GM21723 (cell line): ENCODE measurements around the gene KCNJ2.

Source experiments
- ATAC-seq: cut with Tn5 transposase; IDR thresholded peaks from one replicate; pipeline ENCODE4 v1.9.1; 2021; ENCODE audit warnings: mild to moderate bottlenecking, moderate library complexity; ENCODE audit not compliant: unreplicated experiment

Gene KCNJ2

GRCh38 chr17:70158591-70158990 lies 10.7 kb upstream of the KCNJ2 start:
- ATAC-seq: no peak

- no peak for ATAC-seq
These were observed 9.4 kb upstream of the KCNJ2 start for GRCh38 chr17:70159980-70160379.

GRCh38 chr17:70161519-70161918 lies 7.8 kb upstream of the KCNJ2 start:
- no peak for ATAC-seq

- ATAC-seq: no peak
These were observed 3.9 kb upstream of the KCNJ2 start for GRCh38 chr17:70165383-70165782.

- no peak for ATAC-seq
These were observed 2.7 kb upstream of the KCNJ2 start for GRCh38 chr17:70166615-70167014.

GRCh38 chr17:70168044-70168976 lies 1.0 kb upstream of the KCNJ2 start:
- peak; percentile 36 for ATAC-seq

- ATAC-seq: no peak
These were observed 621 bp downstream of the KCNJ2 start for GRCh38 chr17:70169709-70170597.

- no peak for ATAC-seq
These were observed 1.8 kb downstream of the KCNJ2 start for GRCh38 chr17:70171159-70171558.

- ATAC-seq: no peak
These were observed 3.1 kb downstream of the KCNJ2 start for GRCh38 chr17:70172449-70172848.

- ATAC-seq: no peak
These were observed 3.6 kb downstream of the KCNJ2 start for GRCh38 chr17:70172923-70173322.

GRCh38 chr17:70173681-70174080 lies 4.3 kb downstream of the KCNJ2 start:
- no peak for ATAC-seq

- no peak for ATAC-seq
These were observed 12.0 kb downstream of the KCNJ2 start for GRCh38 chr17:70181376-70181775.

- no peak for ATAC-seq
These were observed 12.5 kb downstream of the KCNJ2 start for GRCh38 chr17:70181866-70182265.

GRCh38 chr17:70183508-70183907 lies 14.2 kb downstream of the KCNJ2 start:
- ATAC-seq: no peak

GRCh38 chr17:70184207-70184606 lies 14.9 kb downstream of the KCNJ2 start:
- ATAC-seq: no peak

- ATAC-seq: no peak
These were observed 15.4 kb downstream of the KCNJ2 start for GRCh38 chr17:70184770-70185169.

GRCh38 chr17:70185285-70185684 lies 16.0 kb downstream of the KCNJ2 start:
- ATAC-seq: no peak

GRCh38 chr17:70187383-70187782 lies 18.1 kb downstream of the KCNJ2 start:
- no peak for ATAC-seq

GRCh38 chr17:70190959-70191805 lies 21.9 kb downstream of the KCNJ2 start:
- no peak for ATAC-seq

GRCh38 chr17:70195091-70195490 lies 25.8 kb downstream of the KCNJ2 start:
- no peak for ATAC-seq
